Nephron (organoid): ENCODE results near the gene FKBP2.

Source experiments
- H3K27ac Mint-ChIP-seq, 3 experiments: 2 replicates each; pipeline ENCODE4 v1.8.0; 2020; ENCODE audit warnings: mixed read lengths in 3 of 3, mild to moderate bottlenecking in 2 of 3, moderate library complexity in 1 of 3
- H3K27me3 Mint-ChIP-seq: 2 replicates; pipeline ENCODE4 v1.8.0; 2021; ENCODE audit warnings: low read depth, mild to moderate bottlenecking, moderate library complexity, mixed read lengths
- H3K36me3 Mint-ChIP-seq: 2 replicates; pipeline ENCODE4 v1.8.0; 2020; ENCODE audit warnings: low read depth, mixed read lengths
- H3K4me1 Mint-ChIP-seq: 2 replicates; pipeline ENCODE4 v1.8.0; 2020; ENCODE audit warnings: mixed read lengths
- H3K4me3 Mint-ChIP-seq, 3 experiments: 2 replicates each; pipeline ENCODE4 v1.8.0; 2020; ENCODE audit warnings: mild to moderate bottlenecking in 3 of 3, mixed read lengths in 3 of 3, moderate library complexity in 2 of 3
- H3K9me3 Mint-ChIP-seq: 2 replicates; pipeline ENCODE4 v1.8.0; 2020; ENCODE audit warnings: mixed read lengths
- TF ChIP-seq, protein P1 (sequence below), 3 experiments: fragments of 200-600 bp; sonication (generic); IDR thresholded peaks; one replicate each; pipeline ENCODE4 v1.5.0; 2021; ENCODE audit warnings: antibody characterized with exemption in 3 of 3; ENCODE audit not compliant: unreplicated experiment in 3 of 3

FKBP2 gene

GRCh38 chr11:64251016-64251752 is 10.3 kb downstream of the FKBP2 start, which contains the start of gene PLCB3:
Gene PLCB3, plus strand, starts transcription at chr11:64251530. Its CDS starts 120 bp downstream, at chr11:64251650.
- H3K9me3 Mint-ChIP-seq = no peaks in the 10 kb centered on the region
- H3K4me1 Mint-ChIP-seq = peaks cover 19% of the 10 kb centered on the region

DNA sequence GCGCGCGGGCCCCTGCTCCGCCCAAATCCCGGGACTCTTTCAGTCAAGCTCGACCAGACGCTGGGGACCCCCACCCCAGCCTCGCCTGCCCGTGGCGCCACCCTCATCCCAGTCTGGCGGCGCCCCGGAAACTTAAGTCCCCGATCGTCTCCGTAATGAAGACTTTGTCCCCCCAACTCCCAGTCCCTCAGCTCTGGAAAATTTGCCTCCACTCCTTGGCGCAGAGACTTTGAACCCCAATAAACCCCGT is 10.8 kb downstream of the FKBP2 start:
- TF ChIP-seq, protein P1, sequence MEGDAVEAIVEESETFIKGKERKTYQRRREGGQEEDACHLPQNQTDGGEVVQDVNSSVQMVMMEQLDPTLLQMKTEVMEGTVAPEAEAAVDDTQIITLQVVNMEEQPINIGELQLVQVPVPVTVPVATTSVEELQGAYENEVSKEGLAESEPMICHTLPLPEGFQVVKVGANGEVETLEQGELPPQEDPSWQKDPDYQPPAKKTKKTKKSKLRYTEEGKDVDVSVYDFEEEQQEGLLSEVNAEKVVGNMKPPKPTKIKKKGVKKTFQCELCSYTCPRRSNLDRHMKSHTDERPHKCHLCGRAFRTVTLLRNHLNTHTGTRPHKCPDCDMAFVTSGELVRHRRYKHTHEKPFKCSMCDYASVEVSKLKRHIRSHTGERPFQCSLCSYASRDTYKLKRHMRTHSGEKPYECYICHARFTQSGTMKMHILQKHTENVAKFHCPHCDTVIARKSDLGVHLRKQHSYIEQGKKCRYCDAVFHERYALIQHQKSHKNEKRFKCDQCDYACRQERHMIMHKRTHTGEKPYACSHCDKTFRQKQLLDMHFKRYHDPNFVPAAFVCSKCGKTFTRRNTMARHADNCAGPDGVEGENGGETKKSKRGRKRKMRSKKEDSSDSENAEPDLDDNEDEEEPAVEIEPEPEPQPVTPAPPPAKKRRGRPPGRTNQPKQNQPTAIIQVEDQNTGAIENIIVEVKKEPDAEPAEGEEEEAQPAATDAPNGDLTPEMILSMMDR (IDR thresholded peaks at IDR 0.05; ENCODE audit: unreplicated experiment in 3 of 3) = no peak
- Mint-ChIP-seq H3K9me3 (no peaks in the 10 kb centered on the region), H3K27me3 (no peaks in the 10 kb centered on the region), H3K27ac (no peak overlapping the region), H3K4me1 (peaks cover 19% of the 10 kb centered on the region), H3K4me3 (peak overlapping the region; percentile 89 to 91 (median 89)), H3K36me3 (peaks cover 3% of the 10 kb centered on the region)

More at GRCh38 chr11:64251016-64251752, 10.3 kb downstream of the FKBP2 start, which contains the start of gene PLCB3:
- H3K4me3 Mint-ChIP-seq = peak within 1 kb of the TSS; percentile 89 to 91 (median 89)
- H3K27me3 Mint-ChIP-seq = no peaks in the 10 kb centered on the region
- peak within 1 kb of the TSS in 1 of 3 experiments; percentile 66 for H3K27ac Mint-ChIP-seq
- H3K36me3 Mint-ChIP-seq = peaks cover 3% of the 10 kb centered on the region
- TF ChIP-seq, protein P1 (IDR thresholded peaks at IDR 0.05; ENCODE audit: unreplicated experiment in 3 of 3) = peak; percentile 75 to 87 (median 83)

DNA sequence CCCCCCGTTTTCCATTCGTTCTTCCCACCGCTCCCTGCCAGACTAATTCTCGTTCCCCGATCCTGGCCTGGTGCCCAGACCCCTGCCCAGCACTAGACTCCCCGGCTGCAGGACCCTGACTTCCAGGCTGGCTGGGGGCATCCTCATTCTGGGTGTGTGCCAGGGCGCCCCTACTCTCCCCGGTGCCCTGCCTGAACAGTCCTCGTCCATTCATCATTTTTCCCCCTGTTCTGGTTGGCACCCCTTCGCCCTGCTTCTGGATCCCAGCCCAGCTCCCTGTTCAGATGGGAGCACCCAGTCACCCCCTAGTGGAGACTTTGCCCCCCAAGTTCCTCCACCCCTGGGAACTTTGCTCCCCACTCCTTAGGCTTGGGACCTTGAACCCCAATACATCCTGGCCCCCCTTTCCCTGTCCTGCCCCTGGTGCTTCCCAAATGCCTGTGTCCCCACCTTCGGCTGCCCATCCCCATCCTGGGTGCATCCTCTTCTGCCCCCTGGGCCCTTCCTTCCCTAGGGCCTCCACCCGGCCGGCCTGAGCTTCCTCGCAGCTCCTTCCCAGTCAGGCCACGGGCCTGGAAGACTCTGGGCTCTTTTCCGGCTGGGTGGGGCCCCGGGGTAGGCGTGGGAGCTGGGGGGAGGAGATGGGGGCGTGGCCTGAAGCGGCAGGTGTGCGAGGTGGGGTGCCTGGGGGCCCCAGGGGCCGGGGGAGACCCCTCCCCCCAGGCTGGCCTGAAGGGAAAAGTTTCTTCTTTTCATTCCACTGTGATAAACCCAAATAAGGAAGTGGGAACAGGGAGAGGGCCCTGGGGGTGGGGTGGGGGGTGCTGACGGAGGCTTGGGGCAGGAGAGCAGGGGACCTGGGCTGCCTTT is 11.3 kb downstream of the FKBP2 start:
- Mint-ChIP-seq H3K36me3 (peaks cover 3% of the 10 kb centered on the region), H3K27me3 (no peaks in the 10 kb centered on the region), H3K9me3 (no peaks in the 10 kb centered on the region), H3K27ac (peak overlapping the region in 1 of 3 experiments; percentile 66), H3K4me1 (peaks cover 19% of the 10 kb centered on the region), H3K4me3 (peak overlapping the region; percentile 89 to 91 (median 89))
- TF ChIP-seq, protein P1 (IDR thresholded peaks at IDR 0.05; ENCODE audit: unreplicated experiment in 3 of 3) = peak in 1 of 3 experiments; percentile 17

GRCh38 chr11:64253043-64253442 is 12.1 kb downstream of the FKBP2 start:
- H3K27me3 Mint-ChIP-seq = no peaks in the 10 kb centered on the region
- H3K4me3 Mint-ChIP-seq = peak overlapping the region; percentile 46 to 79 (median 76)
- H3K9me3 Mint-ChIP-seq = no peaks in the 10 kb centered on the region
- H3K36me3 Mint-ChIP-seq = peaks cover 10% of the 10 kb centered on the region
- peaks cover 15% of the 10 kb centered on the region for H3K4me1 Mint-ChIP-seq
- TF ChIP-seq, protein P1 (IDR thresholded peaks at IDR 0.05; ENCODE audit: unreplicated experiment in 3 of 3) = no peak
- H3K27ac Mint-ChIP-seq = no peak overlapping the region

DNA sequence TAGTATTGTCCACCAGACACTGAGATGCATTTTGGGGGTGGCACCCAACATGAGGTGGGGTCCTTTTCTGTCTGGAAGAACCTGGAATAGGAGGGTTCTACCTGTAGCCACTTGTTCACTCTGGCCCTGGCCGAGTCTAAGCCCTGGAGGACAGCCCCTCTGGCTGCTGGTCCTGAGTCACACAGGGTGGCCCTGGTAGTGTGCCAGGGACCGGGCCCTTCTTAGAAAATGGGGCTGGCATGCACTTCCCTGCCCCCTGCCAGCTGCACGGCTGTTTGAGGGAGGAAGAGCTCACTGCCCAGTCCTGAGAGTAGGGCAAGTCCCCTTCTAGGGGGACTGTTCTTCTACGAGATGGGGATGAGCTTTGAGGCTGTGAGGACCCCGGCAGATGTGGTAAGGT is 12.6 kb downstream of the FKBP2 start:
- Mint-ChIP-seq H3K27me3 (no peaks in the 10 kb centered on the region), H3K9me3 (no peaks in the 10 kb centered on the region), H3K4me3 (peak overlapping the region; percentile 41 to 79 (median 76)), H3K36me3 (peaks cover 12% of the 10 kb centered on the region), H3K27ac (no peak overlapping the region), H3K4me1 (peaks cover 13% of the 10 kb centered on the region)
- TF ChIP-seq, protein P1 (IDR thresholded peaks at IDR 0.05; ENCODE audit: unreplicated experiment in 3 of 3) = no peak
